Astrocyte (in vitro differentiated cells and primary cell): ENCODE measurements around the gene SYPL2. TPM values are rescaled to one million over a fixed set of nuclear protein-coding genes. Genes with fewer than 3 reads are reported as not detected.

Source experiments
- DNase-seq: peaks from one replicate; pipeline ENCODE4 v3.0.0-alpha.2; 2010; ENCODE audit warnings: low read depth
- FAIRE-seq: peaks from 2 replicates; lab custom pipeline; 2011; peaks lifted over from hg19 to GRCh38; lab: Jason Lieb, UNC
- H2AFZ ChIP-seq: 2 replicates; pipeline ENCODE4 v1.6.0; 2012; ENCODE audit warnings: low read depth, low read length, inconsistent platforms
- H3K27ac ChIP-seq: 2 replicates; pipeline ENCODE4 v1.5.1; 2011; ENCODE audit warnings: low read depth, low read length, inconsistent platforms
- H3K27me3 ChIP-seq: 2 replicates; pipeline ENCODE4 v1.6.0; 2011; ENCODE audit warnings: low read length, inconsistent platforms; ENCODE audit not compliant: insufficient read depth
- H3K36me3 ChIP-seq: 2 replicates; pipeline ENCODE4 v1.5.1; 2011; ENCODE audit warnings: low read length, inconsistent platforms; ENCODE audit not compliant: insufficient read depth
- H3K4me1 ChIP-seq: 2 replicates; pipeline ENCODE4 v1.5.1; 2011; ENCODE audit warnings: low read length, inconsistent platforms; ENCODE audit not compliant: insufficient read depth
- H3K4me2 ChIP-seq: 2 replicates; pipeline ENCODE4 v1.6.0; 2012; ENCODE audit warnings: low read length, inconsistent platforms
- H3K4me3 ChIP-seq: 2 replicates; pipeline ENCODE4 v1.5.1; 2011; ENCODE audit warnings: low read depth, mild to moderate bottlenecking, low read length, inconsistent platforms; ENCODE audit not compliant: insufficient read depth
- H3K79me2 ChIP-seq: 2 replicates; pipeline ENCODE4 v1.6.0; 2012; ENCODE audit warnings: mild to moderate bottlenecking, low read length, inconsistent platforms; ENCODE audit not compliant: insufficient read depth
- H3K9ac ChIP-seq: 2 replicates; pipeline ENCODE4 v1.6.0; 2012; ENCODE audit warnings: mild to moderate bottlenecking, low read length, inconsistent platforms
- H3K9me3 ChIP-seq: 2 replicates; pipeline ENCODE4 v1.5.1; 2012; ENCODE audit warnings: low read depth, mild to moderate bottlenecking, low read length, inconsistent platforms; ENCODE audit not compliant: insufficient read depth
- H4K20me1 ChIP-seq: 2 replicates; pipeline ENCODE4 v1.6.0; 2012; ENCODE audit warnings: low read length, inconsistent platforms; ENCODE audit not compliant: insufficient read depth
- H3K27ac Mint-ChIP-seq: one replicate; pipeline ENCODE4 v1.8.0; 2021; ENCODE audit warnings: mild to moderate bottlenecking, mixed read lengths; ENCODE audit not compliant: unreplicated experiment
- H3K27me3 Mint-ChIP-seq: one replicate; pipeline ENCODE4 v1.8.0; 2021; ENCODE audit warnings: low read depth, mixed read lengths; ENCODE audit not compliant: unreplicated experiment
- H3K36me3 Mint-ChIP-seq: one replicate; pipeline ENCODE4 v1.8.0; 2021; ENCODE audit warnings: low read depth, mixed read lengths; ENCODE audit not compliant: unreplicated experiment
- H3K4me1 Mint-ChIP-seq: one replicate; pipeline ENCODE4 v1.8.0; 2021; ENCODE audit warnings: low read depth, mixed read lengths; ENCODE audit not compliant: unreplicated experiment
- H3K4me3 Mint-ChIP-seq: one replicate; pipeline ENCODE4 v1.8.0; 2021; ENCODE audit warnings: mild to moderate bottlenecking, moderate library complexity, mixed read lengths; ENCODE audit not compliant: unreplicated experiment
- H3K9me3 Mint-ChIP-seq: one replicate; pipeline ENCODE4 v1.8.0; 2021; ENCODE audit warnings: mild to moderate bottlenecking, mixed read lengths; ENCODE audit not compliant: unreplicated experiment
- CTCF ChIP-seq: IDR thresholded peaks from 2 replicates; pipeline ENCODE4 v1.5.1; 2011; ENCODE audit warnings: low read depth, mild to moderate bottlenecking, inconsistent platforms, low read length, moderate library complexity; ENCODE audit not compliant: insufficient read depth
- EZH2 ChIP-seq: IDR thresholded peaks from 2 replicates; pipeline ENCODE4 v1.6.1; 2012; ENCODE audit warnings: mild to moderate bottlenecking, low read length, inconsistent platforms; ENCODE audit not compliant: insufficient read depth
- total RNA-seq: library from RNA; stranded (reverse); gene quantifications from 2 replicates; pipeline ENCODE4 v1.2.1, GENCODE V29; 2021

SYPL2 gene
- total RNA-seq, 1 donor from 2014 or later, result 0.70 TPM

GRCh38 chr1:109479901-109480300, 13.6 kb downstream of the SYPL2 start:
- Histone ChIP-seq H3K4me3 (no peak overlapping the region), H3K27me3 (peaks cover 32% of the 10 kb centered on the region), H3K27ac (no peak overlapping the region), H3K36me3 (no peaks in the 10 kb centered on the region), H4K20me1 (no peaks in the 10 kb centered on the region), H3K79me2 (peaks cover 8% of the 10 kb centered on the region), H3K9ac (no peak overlapping the region), H2AFZ (no peak overlapping the region), H3K4me1 (peaks cover 6% of the 10 kb centered on the region), H3K4me2 (no peak overlapping the region), H3K9me3 (no peaks in the 10 kb centered on the region)
- Mint-ChIP-seq H3K27me3 (peaks cover 38% of the 10 kb centered on the region), H3K4me1 (peaks cover 8% of the 10 kb centered on the region), H3K4me3 (peak overlapping the region; percentile 67), H3K27ac (no peak overlapping the region), H3K36me3 (peaks cover under 1% of the 10 kb centered on the region), H3K9me3 (no peaks in the 10 kb centered on the region)
- no peak for FAIRE-seq
- no peak for DNase-seq
- TF ChIP-seq CTCF, result no peak
- TF ChIP-seq EZH2, result no peak

GRCh38 chr1:109481646-109482045, 15.3 kb downstream of the SYPL2 start:
- Histone ChIP-seq H3K27ac (no peak overlapping the region), H4K20me1 (no peaks in the 10 kb centered on the region), H3K4me3 (no peak overlapping the region), H3K9ac (no peak overlapping the region), H3K4me2 (no peak overlapping the region), H3K27me3 (peaks cover 20% of the 10 kb centered on the region), H3K4me1 (peaks cover 6% of the 10 kb centered on the region), H2AFZ (no peak overlapping the region), H3K36me3 (no peaks in the 10 kb centered on the region), H3K9me3 (no peaks in the 10 kb centered on the region), H3K79me2 (peaks cover 18% of the 10 kb centered on the region)
- Mint-ChIP-seq H3K9me3 (no peaks in the 10 kb centered on the region), H3K27ac (no peak overlapping the region), H3K36me3 (peaks cover 4% of the 10 kb centered on the region), H3K4me1 (peaks cover 12% of the 10 kb centered on the region), H3K27me3 (peaks cover 25% of the 10 kb centered on the region), H3K4me3 (no peak overlapping the region)
- FAIRE-seq (no peak), DNase-seq (no peak)
- TF ChIP-seq CTCF (no peak), EZH2 (no peak)

GRCh38 chr1:109482242-109482641, 15.9 kb downstream of the SYPL2 start:
- peaks cover 19% of the 10 kb centered on the region for H3K27me3 Mint-ChIP-seq
- Histone ChIP-seq H3K9ac (no peak overlapping the region), H3K4me1 (peaks cover 6% of the 10 kb centered on the region), H4K20me1 (no peaks in the 10 kb centered on the region), H3K4me3 (no peak overlapping the region), H3K27ac (no peak overlapping the region), H2AFZ (no peak overlapping the region), H3K79me2 (peaks cover 18% of the 10 kb centered on the region), H3K36me3 (no peaks in the 10 kb centered on the region), H3K9me3 (no peaks in the 10 kb centered on the region), H3K27me3 (peaks cover 20% of the 10 kb centered on the region), H3K4me2 (no peak overlapping the region)
- no peaks in the 10 kb centered on the region for H3K9me3 Mint-ChIP-seq
- H3K4me3 Mint-ChIP-seq, result no peak overlapping the region
- no peak for TF ChIP-seq EZH2
- TF ChIP-seq CTCF, result no peak
- peaks cover 12% of the 10 kb centered on the region for H3K4me1 Mint-ChIP-seq
- H3K27ac Mint-ChIP-seq, result no peak overlapping the region
- no peak for DNase-seq
- no peak for FAIRE-seq
- peaks cover 4% of the 10 kb centered on the region for H3K36me3 Mint-ChIP-seq
